Tibial nerve (tissue), 4 donors: Measurements from ENCODE around the gene PAK4. TPM values are rescaled to one million over a fixed set of nuclear protein-coding genes. Genes with fewer than 3 reads are reported as not detected.

Experiments
- DNase-seq, 2 donors: peaks; one replicate each; pipeline ENCODE4 v3.0.0-alpha.2; 2019; ENCODE audit warnings: low spot score in 2 of 2
- H3K27ac ChIP-seq, 4 donors: fragments of 200-600 bp; sonication (generic) in 3 of 4; one replicate each; pipeline ENCODE4 v1.5.1; 2017 to 2019; ENCODE audit warnings: mild to moderate bottlenecking in 1 of 4
- H3K27me3 ChIP-seq, 2 donors: fragments of 200-600 bp; sonication (generic) in 1 of 2; one replicate each; pipeline versions ENCODE4 v1.5.1 to v1.6.0; 2017 to 2019
- H3K36me3 ChIP-seq, 3 donors: fragments of 200-600 bp; sonication (generic); one replicate each; pipeline ENCODE4 v1.5.1; 2018 to 2019
- H3K4me1 ChIP-seq, 4 donors: fragments of 200-600 bp; sonication (generic) in 3 of 4; one replicate each; pipeline ENCODE4 v1.5.1; 2017 to 2019
- H3K4me3 ChIP-seq, 4 donors: fragments of 200-600 bp; sonication (generic) in 3 of 4; one replicate each; pipeline ENCODE4 v1.5.1; 2017 to 2019; ENCODE audit warnings: mild to moderate bottlenecking in 1 of 4, moderate library complexity in 1 of 4
- H3K9me3 ChIP-seq, 4 donors: fragments of 200-600 bp; sonication (generic) in 3 of 4; one replicate each; pipeline ENCODE4 v1.5.1; 2017 to 2019
- CTCF ChIP-seq, 5 experiments: fragments of 200-600 bp in 3 of 5; fragments of 450-650 bp in 2 of 5; sonication (generic) in 3 of 5; IDR thresholded peaks; one replicate each; pipeline ENCODE4 v1.5.1; 2016 to 2019; ENCODE audit warnings: antibody characterized with exemption in 5 of 5, mild to moderate bottlenecking in 3 of 5, moderate library complexity in 2 of 5
- EP300 ChIP-seq, 2 donors: sonication (generic); formaldehyde crosslinking; IDR thresholded peaks; one replicate each; pipeline ENCODE4 v1.6.1; 2017; ENCODE audit warnings: antibody characterized with exemption in 2 of 2, mild to moderate bottlenecking in 1 of 2
- POLR2A ChIP-seq, 2 donors: fragments of 450-650 bp; IDR thresholded peaks; one replicate each; pipeline ENCODE4 v1.6.1; 2017; ENCODE audit warnings: antibody characterized with exemption in 2 of 2, mild to moderate bottlenecking in 2 of 2, moderate library complexity in 2 of 2
- WGBS, 2 donors: methylation state at CpG; one replicate each; pipeline ENCODE4 v1.1.5; 2018; 5-methylcytosine and 5-hydroxymethylcytosine counted together
- total RNA-seq, 4 donors: library from RNA; depleted of rRNA; stranded (reverse); fragments of >200 nt; gene quantifications; one replicate each; pipeline ENCODE4 v1.1.0, GENCODE V29; 2016

Gene PAK4
- total RNA-seq, 4 donors from 2014 or later, result 22.9 to 45.1 (median 32.3) TPM

DNA sequence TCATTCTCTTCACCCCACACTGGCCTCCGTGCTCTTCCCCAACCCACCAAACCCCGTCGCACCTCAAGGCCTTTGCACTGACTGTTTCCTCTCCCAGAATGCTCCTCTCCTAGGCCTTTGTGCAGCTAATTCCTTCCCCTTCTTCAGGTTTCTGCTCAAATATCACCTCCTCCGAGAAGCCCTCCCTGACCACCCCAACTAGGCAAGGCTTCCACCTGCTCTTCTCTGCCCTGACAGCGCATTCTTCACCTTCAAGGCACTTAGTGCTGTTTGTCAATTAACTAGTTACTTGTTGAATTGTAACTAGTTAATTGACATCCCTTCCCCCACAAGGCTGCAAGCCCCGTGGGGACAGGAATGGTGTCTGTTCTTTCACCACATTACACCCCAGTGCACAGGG is 63.4 kb downstream of the PAK4 start:
- no peak for DNase-seq
- 67 to 71% methylated on average over 6 of the region's 6 CpGs for whole genome bisulfite sequencing, 2 donors
- H3K4me3 ChIP-seq, result no peak overlapping the region
- no peak for TF ChIP-seq CTCF (IDR thresholded peaks at IDR 0.05)
- TF ChIP-seq EP300 (IDR thresholded peaks at IDR 0.05), result no peak
- no peak for TF ChIP-seq POLR2A (IDR thresholded peaks at IDR 0.05)
- H3K27ac ChIP-seq, result no peak overlapping the region
- H3K4me1 ChIP-seq, result peaks cover 0 to 4% (median 0%) of the 10 kb centered on the region in 4 donors
- no peaks in the 10 kb centered on the region for H3K36me3 ChIP-seq
- H3K27me3 ChIP-seq, result peaks cover 0 to 4% of the 10 kb centered on the region in 2 donors
- H3K9me3 ChIP-seq, result no peaks in the 10 kb centered on the region

DNA sequence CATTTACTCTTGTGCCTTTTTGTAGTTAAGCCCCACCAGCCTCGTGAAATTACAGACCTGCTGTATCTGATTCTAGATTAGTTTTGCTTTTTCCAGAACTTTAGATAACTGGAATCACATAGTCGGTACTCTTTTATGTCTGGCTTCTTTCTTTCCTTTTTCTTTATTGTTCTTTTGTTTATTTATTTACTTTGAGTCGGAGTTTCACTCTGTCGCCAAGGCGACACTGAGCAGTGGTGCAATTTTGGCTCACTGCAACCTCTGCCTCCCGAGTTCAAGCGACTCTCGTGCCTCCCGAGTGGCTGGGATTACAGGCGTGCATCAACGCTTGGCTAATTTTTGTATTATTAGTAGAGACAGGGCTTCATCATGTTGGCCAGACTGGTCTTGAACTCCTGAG is 65.2 kb downstream of the PAK4 start:
- 32 to 40% methylated on average over 11 of the region's 11 CpGs for WGBS, 2 donors
- H3K36me3 ChIP-seq, result no peaks in the 10 kb centered on the region
- peaks cover 0 to 20% of the 10 kb centered on the region in 2 donors for H3K27me3 ChIP-seq
- no peak overlapping the region for H3K4me3 ChIP-seq
- no peak for TF ChIP-seq POLR2A (IDR thresholded peaks at IDR 0.05)
- TF ChIP-seq EP300 (IDR thresholded peaks at IDR 0.05), result no peak
- no peak for TF ChIP-seq CTCF (IDR thresholded peaks at IDR 0.05)
- no peaks in the 10 kb centered on the region for H3K9me3 ChIP-seq
- H3K27ac ChIP-seq, result no peak overlapping the region
- no peak for DNase-seq
- peaks cover 0 to 4% (median 0%) of the 10 kb centered on the region in 4 donors for H3K4me1 ChIP-seq

DNA sequence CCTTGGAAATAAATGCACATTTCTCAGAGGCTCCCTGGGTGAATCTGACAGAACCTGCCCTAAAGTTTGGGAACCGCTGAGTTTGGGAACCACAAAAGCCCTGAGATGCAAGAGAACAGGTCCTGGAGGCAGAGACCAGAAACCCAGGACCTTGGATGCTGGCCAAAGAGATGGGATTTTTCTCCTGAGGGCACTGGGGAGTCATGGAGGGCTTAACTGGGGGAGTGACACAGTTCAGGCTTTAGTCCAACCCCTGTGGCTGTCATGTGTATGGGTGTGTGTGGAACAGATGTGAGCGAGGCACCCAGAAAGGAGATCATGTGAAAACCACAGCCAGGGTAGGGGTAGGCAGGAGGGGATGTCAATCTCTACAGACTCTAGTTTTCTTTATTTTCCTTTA is 67.3 kb downstream of the PAK4 start:
- Histone ChIP-seq H3K27me3 (peaks cover 0 to 37% of the 10 kb centered on the region in 2 donors), H3K9me3 (no peaks in the 10 kb centered on the region), H3K36me3 (no peaks in the 10 kb centered on the region), H3K4me1 (peaks cover 0 to 11% (median 2%) of the 10 kb centered on the region in 4 donors), H3K4me3 (no peak overlapping the region), H3K27ac (no peak overlapping the region)
- DNase-seq, result no peak
- WGBS, 2 donors, result 73 to 86% methylated on average over 2 of the region's 2 CpGs
- TF ChIP-seq EP300 (IDR thresholded peaks at IDR 0.05) (no peak), CTCF (IDR thresholded peaks at IDR 0.05) (no peak), POLR2A (IDR thresholded peaks at IDR 0.05) (no peak)

DNA sequence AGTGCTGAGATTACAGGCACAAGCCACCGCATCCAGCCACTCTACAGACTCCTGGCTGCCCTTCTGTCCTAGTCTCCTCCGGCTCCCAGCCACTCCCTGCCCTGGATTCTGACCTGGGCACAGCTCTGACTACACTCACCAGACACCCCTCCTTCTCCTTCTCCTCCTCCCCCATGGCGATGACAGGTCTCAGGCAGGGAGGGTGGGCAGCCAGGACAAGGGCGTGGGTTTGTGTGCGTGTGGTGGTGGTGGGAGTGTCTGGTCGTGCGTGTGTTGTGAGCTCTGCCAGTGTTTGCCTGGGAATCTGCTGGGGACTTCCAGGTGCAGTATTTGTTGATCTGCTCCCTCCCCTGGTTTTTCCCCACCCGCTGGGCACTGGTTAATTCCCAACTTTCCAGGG is 68.2 kb downstream of the PAK4 start:
- 20 to 38% methylated on average over 8 of the region's 8 CpGs for WGBS, 2 donors
- no peak overlapping the region for H3K27ac ChIP-seq
- TF ChIP-seq POLR2A (IDR thresholded peaks at IDR 0.05) (no peak), CTCF (IDR thresholded peaks at IDR 0.05) (no peak), EP300 (IDR thresholded peaks at IDR 0.05) (peak in 1 of 2 donors; percentile 29)
- no peak overlapping the region for H3K4me3 ChIP-seq
- no peaks in the 10 kb centered on the region for H3K36me3 ChIP-seq
- H3K9me3 ChIP-seq, result no peaks in the 10 kb centered on the region
- peaks cover 0 to 11% (median 2%) of the 10 kb centered on the region in 4 donors for H3K4me1 ChIP-seq
- DNase-seq, result no peak
- H3K27me3 ChIP-seq, result peaks cover 0 to 47% of the 10 kb centered on the region in 2 donors

GRCh38 chr19:39194832-39195542 is 69.4 kb downstream of the PAK4 start:
- H3K4me3 ChIP-seq, result no peak overlapping the region
- H3K36me3 ChIP-seq, result no peaks in the 10 kb centered on the region
- peaks cover 0 to 11% (median 2%) of the 10 kb centered on the region in 4 donors for H3K4me1 ChIP-seq
- peaks cover 0 to 58% of the 10 kb centered on the region in 2 donors for H3K27me3 ChIP-seq
- H3K27ac ChIP-seq, result no peak overlapping the region
- DNase-seq, result no peak
- no peak for TF ChIP-seq EP300 (IDR thresholded peaks at IDR 0.05)
- no peak for TF ChIP-seq POLR2A (IDR thresholded peaks at IDR 0.05)
- TF ChIP-seq CTCF (IDR thresholded peaks at IDR 0.05), result no peak
- WGBS, 2 donors, result 47 to 49% methylated on average over 9 of the region's 9 CpGs
- no peaks in the 10 kb centered on the region for H3K9me3 ChIP-seq
